NCI-H2227 (cell line): ENCODE data around the gene BLCAP.
"Not testable (repeated sequence)": the region's sequence is repeated elsewhere in the genome, so short reads cannot be mapped to it uniquely, and the experiment has no call there.

Source experiments
- DNase-seq: peaks from one replicate; lab custom pipeline; 2025; ENCODE audit not compliant: unreplicated experiment; lab: John Stamatoyannopoulos, UW

The BLCAP gene

GRCh38 chr20:37490663-37491350, 36.9 kb downstream of the BLCAP start:
- no peak for DNase-seq

DNA sequence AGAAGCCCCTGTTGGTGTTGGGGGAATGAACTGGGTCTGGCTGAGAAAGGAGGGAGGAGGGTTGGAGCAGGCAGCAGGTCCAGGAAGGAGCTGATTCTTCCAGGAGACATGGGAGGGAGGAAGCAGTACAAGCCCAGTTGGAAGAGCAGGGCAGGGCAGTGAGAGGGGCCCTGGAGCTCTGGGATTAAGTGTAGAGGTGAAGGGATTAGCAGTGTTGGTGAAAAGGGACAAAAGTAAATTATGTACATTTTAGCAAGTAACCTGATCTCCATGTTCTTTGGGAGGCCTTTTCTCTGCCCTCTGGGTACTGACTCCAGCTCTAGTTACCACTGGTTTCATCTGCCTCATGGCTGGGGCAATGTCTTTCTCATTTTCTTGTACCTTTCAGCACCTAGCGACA, 41.5 kb downstream of the BLCAP start:
- DNase-seq = not testable (repeated sequence)

DNA sequence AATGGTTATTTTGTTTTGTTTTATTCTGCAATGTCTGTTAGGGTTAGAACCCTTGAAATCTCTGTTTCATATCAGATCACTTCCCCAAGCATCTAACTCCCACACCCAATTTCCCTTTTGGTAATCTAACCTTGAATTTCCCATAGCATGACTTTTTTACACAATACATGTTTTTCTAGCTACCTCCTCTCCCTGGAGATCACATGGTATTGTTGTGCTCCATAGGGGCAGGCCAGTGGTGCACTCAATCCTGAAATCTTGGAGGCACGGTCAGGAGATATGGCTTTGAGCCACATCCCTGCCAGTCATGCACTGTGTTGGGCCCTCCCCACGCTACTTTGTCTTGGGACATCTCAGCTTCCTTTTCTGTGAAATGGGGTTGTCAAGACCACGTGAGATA, 43.3 kb downstream of the BLCAP start:
- no peak for DNase-seq

DNA sequence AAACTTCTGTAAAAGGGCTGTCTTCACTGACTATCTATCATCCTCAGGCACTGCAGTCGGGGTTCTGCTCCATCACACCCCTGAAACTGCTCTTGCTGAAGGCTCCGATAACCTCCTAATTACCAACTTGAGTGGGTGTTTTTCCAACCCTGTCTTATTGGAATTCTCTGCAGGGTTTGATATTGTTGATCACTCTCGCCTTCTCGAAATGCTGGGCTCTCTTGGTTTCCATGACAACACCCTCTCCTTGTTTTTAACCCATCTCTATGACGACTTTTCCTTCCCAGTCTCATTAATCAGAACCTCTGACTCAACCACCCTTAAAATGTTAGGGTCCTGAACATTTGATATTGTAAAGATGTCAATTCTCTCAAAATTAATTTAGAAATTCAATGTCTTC, 46.1 kb downstream of the BLCAP start:
- DNase-seq = no peak

GRCh38 chr20:37480919-37481318, 46.8 kb downstream of the BLCAP start:
- DNase-seq = no peak

- no peak for DNase-seq
These were observed 47.6 kb downstream of the BLCAP start for GRCh38 chr20:37479925-37480691.

DNA sequence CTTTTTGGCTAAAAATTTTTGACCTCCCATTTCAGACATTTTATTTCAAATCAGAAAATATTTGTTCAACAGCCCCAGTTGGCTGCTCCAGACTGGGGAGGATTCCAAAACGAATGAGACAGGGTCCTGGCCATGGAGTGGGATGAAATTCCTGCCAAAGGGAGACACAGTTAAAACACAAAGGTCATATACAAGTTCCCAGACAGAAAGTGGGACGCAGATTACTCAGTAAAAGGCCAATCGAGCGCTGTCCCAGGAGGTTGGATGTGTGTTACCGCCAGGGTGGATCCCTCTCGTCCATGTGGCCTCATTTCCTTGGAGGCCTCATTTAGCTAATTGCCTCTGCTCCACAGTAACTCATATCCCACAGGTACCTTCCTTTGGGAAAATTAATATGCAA, 48.4 kb downstream of the BLCAP start:
- DNase-seq = no peak

DNA sequence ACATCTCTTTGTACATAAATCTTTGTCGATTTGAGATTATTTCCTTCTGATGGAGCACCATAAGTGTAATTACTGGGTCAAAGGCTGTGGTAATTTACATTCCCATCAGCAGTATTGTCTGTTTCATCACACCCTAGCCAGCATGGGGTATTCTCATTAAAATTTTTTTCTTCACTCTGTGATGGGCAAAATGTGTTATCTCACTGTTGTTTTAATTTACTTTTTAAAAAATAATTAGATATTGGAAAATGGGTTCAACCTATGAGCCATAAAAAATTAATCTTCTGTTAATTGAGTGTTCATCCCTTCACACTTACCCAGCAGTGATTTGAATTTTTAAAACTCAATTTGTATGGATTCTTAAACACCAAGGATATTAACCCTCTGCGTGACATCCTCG, 50.6 kb downstream of the BLCAP start:
- DNase-seq = no peak

GRCh38 chr20:37475252-37475651, 52.4 kb downstream of the BLCAP start:
- peak; percentile 73 for DNase-seq

DNA sequence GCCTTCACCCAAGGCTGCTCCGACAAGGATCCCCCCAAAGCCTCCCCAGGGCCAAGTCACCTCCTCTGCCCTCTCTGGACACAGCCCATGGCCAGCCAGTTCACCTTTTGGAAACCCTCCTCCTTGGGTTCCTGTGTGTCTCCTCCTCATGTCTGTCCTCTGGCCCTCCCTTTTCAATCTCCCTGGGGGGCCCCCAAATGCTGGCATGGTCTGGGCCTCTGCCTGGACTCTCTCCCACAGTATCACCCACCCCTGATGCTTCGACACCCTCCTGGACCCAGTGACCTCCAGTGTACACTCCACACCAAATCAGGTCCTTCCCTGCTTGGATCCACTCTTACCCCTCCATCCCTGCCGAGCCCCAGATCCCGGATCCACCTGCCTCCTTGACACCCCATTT, 53.3 kb downstream of the BLCAP start:
- DNase-seq = no peak

GRCh38 chr20:37473249-37474000, 54.3 kb downstream of the BLCAP start:
- no peak for DNase-seq

GRCh38 chr20:37472435-37472834, 55.2 kb downstream of the BLCAP start:
- DNase-seq = not testable (repeated sequence)

GRCh38 chr20:37471741-37472235, 55.9 kb downstream of the BLCAP start:
- DNase-seq = no peak

DNA sequence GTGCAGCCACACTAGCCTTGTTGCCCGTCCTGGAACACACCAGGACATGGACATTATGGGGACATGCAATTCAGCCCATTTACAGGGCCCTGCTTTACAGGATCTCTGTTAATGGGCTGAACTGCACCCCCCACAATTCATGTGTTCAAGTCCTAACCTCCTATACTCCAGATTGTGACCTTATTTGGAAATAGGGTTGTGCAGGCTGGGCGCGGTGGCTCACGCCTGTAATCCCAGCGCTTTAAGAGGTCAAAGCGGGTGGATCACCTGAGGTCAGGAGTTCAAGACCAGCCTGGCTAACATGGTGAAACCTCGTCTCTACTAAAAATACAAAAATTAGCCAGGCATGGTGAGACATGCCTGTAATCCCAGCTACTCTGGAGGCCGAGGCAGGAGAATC, 57.5 kb downstream of the BLCAP start:
- not testable (repeated sequence) for DNase-seq

DNA sequence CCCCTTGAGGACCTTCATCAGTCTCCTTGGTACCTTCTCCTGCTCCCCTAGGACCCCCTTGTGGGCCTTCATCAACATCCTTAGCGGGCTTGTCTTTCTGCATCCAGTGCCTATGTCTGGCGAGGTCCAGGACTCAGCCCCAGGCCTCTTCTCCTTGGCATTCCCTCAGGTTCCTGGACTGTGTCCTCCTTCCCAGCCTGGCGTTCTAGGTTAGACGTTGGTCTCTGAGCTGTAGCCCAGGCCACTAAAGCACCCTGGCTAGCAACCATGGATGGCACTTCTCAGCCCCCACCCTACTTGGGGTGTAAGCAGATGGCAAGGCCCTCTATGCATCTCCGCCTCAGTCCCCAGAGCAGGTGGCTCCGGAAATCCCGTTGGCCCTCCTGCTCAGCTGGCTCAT, 58.1 kb downstream of the BLCAP start:
- no peak for DNase-seq

DNA sequence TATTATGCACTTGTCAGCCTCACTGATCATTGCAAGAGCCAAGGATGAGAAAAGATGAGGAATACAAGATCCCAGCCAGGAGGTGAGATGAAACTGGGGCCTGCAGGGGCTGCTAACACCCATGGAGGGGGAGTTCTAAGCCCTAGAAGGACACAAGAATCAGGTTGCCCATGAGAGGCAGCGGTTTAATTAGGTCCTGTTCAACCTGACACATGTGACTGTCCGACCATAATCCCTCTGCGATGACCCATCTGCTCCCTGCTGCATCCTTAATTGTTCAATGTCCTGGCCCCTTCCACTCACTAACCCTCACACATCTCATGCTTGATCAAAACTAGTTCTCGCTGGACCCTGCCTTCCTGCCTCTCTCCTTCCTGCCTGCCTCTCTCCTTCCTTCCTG, 58.8 kb downstream of the BLCAP start:
- no peak for DNase-seq
